Activated T-cell treated with anti-CD3 and anti-CD28 coated beads, Interleukin-2, amount 50 U/mL, for 72 hours (primary cell): Measurements from ENCODE around the gene CADM1. TPM values are rescaled to one million over a fixed set of nuclear protein-coding genes. Genes with fewer than 3 reads are reported as not detected.

ENCODE experiments used
- ATAC-seq, 2 donors: fragments of 150-1000 bp; cut with Tn5 transposase; replicated peaks in 1 of 2; 2 replicates each; pipeline ENCODE4 v1.10.0; 2021; ENCODE audit warnings: moderate library complexity in 2 of 2, mild to moderate bottlenecking in 1 of 2
- DNase-seq, 2 donors: peaks; one replicate each; pipeline ENCODE4 v3.0.0; 2021 to 2022; ENCODE audit warnings: mixed read lengths in 1 of 2
- H3K27ac Mint-ChIP-seq: one replicate; pipeline ENCODE4 v1.8.0; 2022; ENCODE audit warnings: mild to moderate bottlenecking, moderate library complexity, mixed read lengths
- H3K27me3 Mint-ChIP-seq: one replicate; pipeline ENCODE4 v1.8.0; 2022; ENCODE audit warnings: low read depth, mixed read lengths
- H3K36me3 Mint-ChIP-seq, 2 donors: one replicate each; pipeline ENCODE4 v1.8.0; 2022; ENCODE audit warnings: mixed read lengths in 2 of 2, mild to moderate bottlenecking in 1 of 2; ENCODE audit not compliant: insufficient read depth in 2 of 2
- H3K4me1 Mint-ChIP-seq: one replicate; pipeline ENCODE4 v1.8.0; 2022; ENCODE audit warnings: low read depth, mixed read lengths
- H3K4me3 Mint-ChIP-seq, 2 donors: one replicate each; pipeline ENCODE4 v1.8.0; 2022; ENCODE audit warnings: mild to moderate bottlenecking in 2 of 2, mixed read lengths in 2 of 2, moderate library complexity in 2 of 2
- H3K9me3 Mint-ChIP-seq, 2 donors: one replicate each; pipeline ENCODE4 v1.8.0; 2022; ENCODE audit warnings: mixed read lengths in 2 of 2
- total RNA-seq, 2 donors: library from RNA; stranded (reverse); gene quantifications; one replicate each; pipeline ENCODE4 v1.2.3, GENCODE V29; 2022

The CADM1 gene
- total RNA-seq, 2 donors from 2014 or later, result 1.7 to 2.1 TPM

- H3K36me3 Mint-ChIP-seq, result no peaks in the 10 kb centered on the region
- no peaks in the 10 kb centered on the region for H3K9me3 Mint-ChIP-seq
- H3K4me1 Mint-ChIP-seq, result no peaks in the 10 kb centered on the region
- DNase-seq (no peak), ATAC-seq (no peak)
- no peak overlapping the region for H3K27ac Mint-ChIP-seq
- no peaks in the 10 kb centered on the region for H3K27me3 Mint-ChIP-seq
- no peak overlapping the region for H3K4me3 Mint-ChIP-seq
Measured at GRCh38 chr11:115244758-115245157, 259.5 kb downstream of the CADM1 start.

GRCh38 chr11:115244296-115244695 is 259.9 kb downstream of the CADM1 start:
- Mint-ChIP-seq H3K4me1 (no peaks in the 10 kb centered on the region), H3K27ac (no peak overlapping the region), H3K27me3 (no peaks in the 10 kb centered on the region), H3K9me3 (no peaks in the 10 kb centered on the region), H3K36me3 (no peaks in the 10 kb centered on the region), H3K4me3 (no peak overlapping the region)
- DNase-seq (no peak), ATAC-seq (no peak)

- ATAC-seq (no peak), DNase-seq (no peak)
- Mint-ChIP-seq H3K36me3 (no peaks in the 10 kb centered on the region), H3K4me3 (no peak overlapping the region), H3K27ac (no peak overlapping the region), H3K27me3 (no peaks in the 10 kb centered on the region), H3K9me3 (no peaks in the 10 kb centered on the region), H3K4me1 (no peaks in the 10 kb centered on the region)
Measured at GRCh38 chr11:115242982-115243381, 261.2 kb downstream of the CADM1 start.

GRCh38 chr11:115241899-115242298 is 262.3 kb downstream of the CADM1 start:
- H3K9me3 Mint-ChIP-seq, result no peaks in the 10 kb centered on the region
- no peaks in the 10 kb centered on the region for H3K4me1 Mint-ChIP-seq
- no peak for ATAC-seq
- no peak for DNase-seq
- H3K4me3 Mint-ChIP-seq, result no peak overlapping the region
- H3K27ac Mint-ChIP-seq, result peak overlapping the region; percentile 19
- no peaks in the 10 kb centered on the region for H3K36me3 Mint-ChIP-seq
- H3K27me3 Mint-ChIP-seq, result no peaks in the 10 kb centered on the region

GRCh38 chr11:115238791-115239190 is 265.4 kb downstream of the CADM1 start:
- H3K27me3 Mint-ChIP-seq, result no peaks in the 10 kb centered on the region
- no peaks in the 10 kb centered on the region for H3K9me3 Mint-ChIP-seq
- ATAC-seq, result no peak
- DNase-seq, result no peak
- no peaks in the 10 kb centered on the region for H3K36me3 Mint-ChIP-seq
- H3K27ac Mint-ChIP-seq, result no peak overlapping the region
- H3K4me1 Mint-ChIP-seq, result no peaks in the 10 kb centered on the region
- H3K4me3 Mint-ChIP-seq, result no peak overlapping the region

- no peak overlapping the region for H3K4me3 Mint-ChIP-seq
- H3K27me3 Mint-ChIP-seq, result no peaks in the 10 kb centered on the region
- H3K27ac Mint-ChIP-seq, result no peak overlapping the region
- H3K9me3 Mint-ChIP-seq, result no peaks in the 10 kb centered on the region
- no peaks in the 10 kb centered on the region for H3K36me3 Mint-ChIP-seq
- no peaks in the 10 kb centered on the region for H3K4me1 Mint-ChIP-seq
- DNase-seq (no peak), ATAC-seq (no peak)
Measured at GRCh38 chr11:115238086-115238485, 266.1 kb downstream of the CADM1 start.

- Mint-ChIP-seq H3K36me3 (no peaks in the 10 kb centered on the region), H3K4me1 (no peaks in the 10 kb centered on the region), H3K27ac (no peak overlapping the region), H3K4me3 (no peak overlapping the region), H3K9me3 (no peaks in the 10 kb centered on the region), H3K27me3 (no peaks in the 10 kb centered on the region)
- DNase-seq (no peak), ATAC-seq (no peak)
Measured at GRCh38 chr11:115237578-115237977, 266.6 kb downstream of the CADM1 start.

GRCh38 chr11:115234794-115235193 is 269.4 kb downstream of the CADM1 start:
- H3K4me1 Mint-ChIP-seq, result no peaks in the 10 kb centered on the region

GRCh38 chr11:115226556-115226955 is 277.7 kb downstream of the CADM1 start:
- H3K36me3 Mint-ChIP-seq, result no peaks in the 10 kb centered on the region
- DNase-seq (no peak), ATAC-seq (no peak)
- no peak overlapping the region for H3K4me3 Mint-ChIP-seq
- H3K4me1 Mint-ChIP-seq, result peaks cover 22% of the 10 kb centered on the region
- peaks cover 13% of the 10 kb centered on the region for H3K27me3 Mint-ChIP-seq
- H3K27ac Mint-ChIP-seq, result no peak overlapping the region
- H3K9me3 Mint-ChIP-seq, result peaks cover 0 to 1% of the 10 kb centered on the region in 2 donors

More at GRCh38 chr11:115234794-115235193, 269.4 kb downstream of the CADM1 start:
- no peak overlapping the region for H3K27ac Mint-ChIP-seq
- DNase-seq (no peak), ATAC-seq (no peak)
- H3K36me3 Mint-ChIP-seq, result no peaks in the 10 kb centered on the region
- H3K4me3 Mint-ChIP-seq, result no peak overlapping the region
- no peaks in the 10 kb centered on the region for H3K9me3 Mint-ChIP-seq
- H3K27me3 Mint-ChIP-seq, result no peaks in the 10 kb centered on the region

- Mint-ChIP-seq H3K36me3 (no peaks in the 10 kb centered on the region), H3K4me3 (no peak overlapping the region)
Measured at GRCh38 chr11:115224551-115224950, 279.7 kb downstream of the CADM1 start.

GRCh38 chr11:115222863-115223530 is 281.2 kb downstream of the CADM1 start:
- peaks cover 24% of the 10 kb centered on the region for H3K4me1 Mint-ChIP-seq
- DNase-seq (no peak), ATAC-seq (peak; percentile 60 to 61)
- H3K36me3 Mint-ChIP-seq, result no peaks in the 10 kb centered on the region
- peaks cover 25% of the 10 kb centered on the region for H3K27me3 Mint-ChIP-seq
- peak overlapping the region in 1 of 2 donors; percentile 79 for H3K4me3 Mint-ChIP-seq
- H3K27ac Mint-ChIP-seq, result peak overlapping the region; percentile 64
- H3K9me3 Mint-ChIP-seq, result peaks cover 0 to 1% of the 10 kb centered on the region in 2 donors

More at GRCh38 chr11:115224551-115224950, 279.7 kb downstream of the CADM1 start:
- peaks cover 24% of the 10 kb centered on the region for H3K4me1 Mint-ChIP-seq
- no peak overlapping the region for H3K27ac Mint-ChIP-seq
- H3K27me3 Mint-ChIP-seq, result peaks cover 13% of the 10 kb centered on the region
- ATAC-seq (no peak), DNase-seq (no peak)
- peaks cover 0 to 1% of the 10 kb centered on the region in 2 donors for H3K9me3 Mint-ChIP-seq

- Mint-ChIP-seq H3K27me3 (peaks cover 28% of the 10 kb centered on the region), H3K4me3 (peak overlapping the region in 1 of 2 donors; percentile 79), H3K36me3 (no peaks in the 10 kb centered on the region), H3K4me1 (peaks cover 24% of the 10 kb centered on the region), H3K9me3 (peaks cover 0 to 1% of the 10 kb centered on the region in 2 donors), H3K27ac (peak overlapping the region; percentile 24)
- peak; percentile 48 to 67 for DNase-seq
- ATAC-seq, result peak; percentile 91 to 94
Measured at GRCh38 chr11:115222218-115222862, 281.9 kb downstream of the CADM1 start.

GRCh38 chr11:115221461-115222069 is 282.6 kb downstream of the CADM1 start:
- Mint-ChIP-seq H3K9me3 (peaks cover 0 to 1% of the 10 kb centered on the region in 2 donors), H3K4me3 (peak overlapping the region; percentile 34 to 79), H3K4me1 (peaks cover 24% of the 10 kb centered on the region), H3K36me3 (no peaks in the 10 kb centered on the region), H3K27me3 (peaks cover 35% of the 10 kb centered on the region), H3K27ac (no peak overlapping the region)
- DNase-seq, result no peak
- no peak for ATAC-seq
